ENCODE data around the gene USP12.
"Not testable (repeated sequence)": the region's sequence is repeated elsewhere in the genome, so short reads cannot be mapped to it uniquely, and the experiment has no call there.

The USP12 gene

GRCh38 chr13:27066123-27066522, 105.5 kb downstream of the USP12 start:
- not testable (repeated sequence) for DNase-seq

- no peak for DNase-seq
These were observed 106.0 kb downstream of the USP12 start for GRCh38 chr13:27065582-27065981.

GRCh38 chr13:27064252-27064995, 107.2 kb downstream of the USP12 start:
- no peak for DNase-seq

- no peak for DNase-seq
These were observed 113.8 kb downstream of the USP12 start for GRCh38 chr13:27057817-27058216.

- no peak for DNase-seq
These were observed 116.1 kb downstream of the USP12 start for GRCh38 chr13:27055526-27055925.

- no peak for DNase-seq
These were observed 116.9 kb downstream of the USP12 start for GRCh38 chr13:27054760-27055159.

GRCh38 chr13:27053902-27054595, 117.6 kb downstream of the USP12 start:
- DNase-seq: no peak

- DNase-seq: no peak
These were observed 118.3 kb downstream of the USP12 start for GRCh38 chr13:27053210-27053884.

GRCh38 chr13:27052551-27053208, 118.9 kb downstream of the USP12 start:
- DNase-seq: no peak

GRCh38 chr13:27047081-27047480, 124.5 kb downstream of the USP12 start:
- no peak for DNase-seq

- DNase-seq: peak; percentile 13
These were observed 126.6 kb downstream of the USP12 start for GRCh38 chr13:27044837-27045570.

GRCh38 chr13:27043013-27043412, 128.6 kb downstream of the USP12 start:
- DNase-seq: no peak

GRCh38 chr13:27041341-27041740, 130.3 kb downstream of the USP12 start:
- no peak for DNase-seq

- DNase-seq: no peak
These were observed 130.8 kb downstream of the USP12 start for GRCh38 chr13:27040826-27041108.

GRCh38 chr13:27039171-27039701, 132.4 kb downstream of the USP12 start:
- no peak for DNase-seq

- DNase-seq: no peak
These were observed 133.3 kb downstream of the USP12 start for GRCh38 chr13:27038323-27038722.

GRCh38 chr13:27037571-27037970, 134.0 kb downstream of the USP12 start:
- DNase-seq: no peak

GRCh38 chr13:27037171-27037570, 134.4 kb downstream of the USP12 start:
- DNase-seq: no peak

- DNase-seq: no peak
These were observed 135.2 kb downstream of the USP12 start for GRCh38 chr13:27036236-27036981.

- DNase-seq: no peak
These were observed 135.7 kb downstream of the USP12 start for GRCh38 chr13:27035892-27036235.

GRCh38 chr13:27034678-27035111, 136.9 kb downstream of the USP12 start:
- no peak for DNase-seq

Data from CD4-positive, alpha-beta T cell treated with Interleukin-21 for 1 hour (primary cell).